ENCODE measurements around the gene MSANTD1.

- TF ChIP-seq CTCF (conservative IDR thresholded peaks at IDR 0.05) (no peak), ZFX (IDR thresholded peaks at IDR 0.05) (no peak)
Observed at GRCh38 chr4:3239998-3240920, 8.7 kb upstream of the MSANTD1 start.

Data from C4-2B (cell line).